NT2/D1 (cell line): ENCODE measurements around the gene COX4I1.

Experiments used
- SUZ12 ChIP-seq: IDR thresholded peaks from 2 replicates; pipeline ENCODE4 v1.6.1; 2011; ENCODE audit not compliant: insufficient read length, insufficient read depth; ENCODE audit errors: extremely low read depth
- YY1 ChIP-seq: IDR thresholded peaks from 2 replicates; pipeline ENCODE4 v1.6.1; 2011; ENCODE audit not compliant: insufficient read length, insufficient read depth
- ZNF274 ChIP-seq: IDR thresholded peaks from 2 replicates; pipeline ENCODE4 v1.6.1; 2011; ENCODE audit warnings: mild to moderate bottlenecking, low read depth, low read length

DNA sequence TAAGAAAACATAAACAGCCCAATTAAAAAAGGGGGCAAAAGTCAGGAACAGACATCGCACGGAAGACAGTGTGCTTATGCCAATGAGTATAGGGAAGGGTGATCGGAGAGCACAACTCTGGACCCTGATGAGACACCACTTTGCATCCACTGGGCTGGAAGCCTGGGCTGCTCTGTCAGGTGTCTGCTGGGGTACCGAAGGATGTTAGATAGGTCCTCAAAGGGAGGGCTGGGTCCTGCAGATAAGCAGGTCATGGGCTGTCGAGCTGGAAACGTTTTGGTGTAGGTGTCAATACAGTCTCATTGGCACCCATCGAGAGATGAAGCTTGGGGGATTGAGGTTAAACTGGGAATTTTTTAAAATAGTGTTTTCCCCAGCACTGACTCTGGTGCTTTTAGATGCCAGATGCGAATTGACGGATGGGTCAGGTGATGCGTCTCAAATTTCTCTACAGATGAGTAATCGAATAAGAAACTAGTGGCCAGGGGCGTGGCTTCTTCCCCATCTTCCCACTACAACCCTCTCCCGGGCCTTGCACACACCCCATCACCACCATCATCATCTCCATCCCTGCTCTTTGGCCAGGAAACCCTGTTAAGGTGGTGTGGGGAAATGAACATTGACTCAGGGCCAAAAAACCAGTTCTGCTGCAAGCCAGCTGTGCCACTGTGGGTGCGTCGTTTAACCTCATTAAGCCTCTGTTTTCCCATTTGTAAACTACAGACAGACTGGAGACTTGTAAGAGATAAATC lies 51.7 kb downstream of the COX4I1 start:
- no peak for TF ChIP-seq YY1
- no peak for TF ChIP-seq ZNF274
- TF ChIP-seq SUZ12: no peak
